ENCODE data around the gene ATF6.

Gene ATF6

DNA sequence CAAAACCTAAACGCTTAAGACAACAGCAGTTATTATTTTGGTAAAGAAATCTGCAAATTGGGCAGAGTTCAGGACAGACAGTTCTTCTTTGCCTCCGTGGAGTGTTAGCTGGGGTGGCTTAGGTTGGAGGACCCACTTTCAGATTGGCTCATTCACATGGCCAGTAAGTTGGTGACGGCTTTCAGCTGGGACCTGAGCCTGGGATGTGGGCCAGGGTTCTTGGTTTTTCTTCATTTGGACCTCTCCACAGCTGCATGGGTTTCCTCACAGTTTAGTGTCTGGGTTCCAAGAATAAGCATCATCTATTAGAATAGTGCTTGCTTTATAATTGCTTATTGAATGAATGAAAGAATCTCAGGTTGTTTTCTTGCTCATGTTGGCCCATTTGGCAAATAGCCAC is 72.2 kb downstream of the ATF6 start:
- no peak for DNase-seq

DNA sequence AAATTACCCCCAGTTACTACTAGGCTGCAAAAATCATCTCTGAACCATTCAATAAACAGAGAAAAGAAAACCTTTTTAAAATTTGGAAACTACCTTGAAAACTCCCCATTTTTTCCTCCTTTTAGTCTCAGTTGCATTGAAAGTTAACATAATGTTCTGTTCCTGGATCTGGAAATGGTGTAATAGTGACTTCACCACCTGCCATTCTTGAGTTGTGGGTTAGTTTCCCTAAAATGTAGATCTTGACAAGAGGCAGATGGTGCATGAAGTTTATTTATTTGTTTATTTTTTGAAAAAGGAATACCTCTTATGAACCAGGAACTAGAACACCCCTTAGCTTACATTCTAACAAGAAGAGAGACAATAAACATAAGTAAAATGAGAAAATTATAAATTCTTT is 72.8 kb downstream of the ATF6 start:
- no peak for DNase-seq

DNA sequence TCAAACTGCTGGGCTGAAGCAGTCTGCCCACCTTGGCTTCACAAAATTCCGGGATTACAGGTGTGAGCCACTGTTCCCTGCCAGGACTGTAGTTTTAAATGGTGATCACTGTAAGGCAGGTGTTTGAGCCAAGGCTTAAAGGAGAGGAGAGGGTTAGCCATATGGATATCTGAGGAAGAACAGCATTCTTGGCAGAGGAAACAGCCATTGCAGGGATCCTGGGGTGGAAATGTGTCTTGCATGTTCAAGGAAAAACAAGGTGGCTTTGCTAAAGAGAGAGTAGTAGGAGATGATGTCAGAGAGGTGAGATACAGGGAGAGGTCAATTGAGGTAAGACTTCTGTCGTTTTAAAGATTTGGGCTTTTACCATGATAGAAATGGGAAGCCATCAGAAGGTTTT is 73.5 kb downstream of the ATF6 start:
- no peak for DNase-seq

DNA sequence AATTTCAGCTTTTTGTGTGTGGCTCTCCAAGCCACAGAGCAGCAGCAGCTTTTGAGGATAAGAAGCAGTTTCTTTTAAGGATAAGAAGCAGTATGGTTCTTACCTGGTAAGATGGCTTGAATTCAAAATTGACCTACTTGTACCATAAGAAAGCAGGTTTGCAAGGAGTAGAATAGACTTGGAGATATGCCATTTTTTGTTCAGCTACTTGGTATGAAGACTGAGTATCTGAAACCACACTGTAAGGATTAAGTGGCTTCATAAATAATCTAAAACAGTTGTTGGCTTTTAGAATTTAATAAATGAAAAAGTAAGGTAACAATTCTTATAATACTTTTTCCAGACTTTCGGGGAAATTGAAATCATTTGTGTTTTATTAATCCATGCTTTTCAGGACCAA is 74.2 kb downstream of the ATF6 start:
- no peak for DNase-seq

DNA sequence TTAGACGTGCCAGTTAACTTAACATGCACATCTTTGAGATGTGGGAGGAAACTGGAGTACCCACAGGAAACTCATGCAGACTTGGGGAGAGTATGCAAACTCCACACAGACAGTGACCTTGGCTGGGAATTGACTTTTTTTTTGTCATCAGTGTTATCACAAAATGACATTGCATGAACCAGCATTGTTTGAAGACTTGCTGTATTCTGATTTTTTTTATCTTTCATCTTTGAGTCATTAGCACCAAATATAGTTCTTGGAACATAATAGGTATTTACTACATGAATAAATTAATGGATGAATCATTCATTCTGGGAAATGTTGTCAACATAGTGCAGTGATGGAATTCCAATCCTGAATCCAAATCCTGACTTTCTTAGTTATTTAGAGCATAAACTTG is 77.0 kb downstream of the ATF6 start:
- DNase-seq = no peak

DNA sequence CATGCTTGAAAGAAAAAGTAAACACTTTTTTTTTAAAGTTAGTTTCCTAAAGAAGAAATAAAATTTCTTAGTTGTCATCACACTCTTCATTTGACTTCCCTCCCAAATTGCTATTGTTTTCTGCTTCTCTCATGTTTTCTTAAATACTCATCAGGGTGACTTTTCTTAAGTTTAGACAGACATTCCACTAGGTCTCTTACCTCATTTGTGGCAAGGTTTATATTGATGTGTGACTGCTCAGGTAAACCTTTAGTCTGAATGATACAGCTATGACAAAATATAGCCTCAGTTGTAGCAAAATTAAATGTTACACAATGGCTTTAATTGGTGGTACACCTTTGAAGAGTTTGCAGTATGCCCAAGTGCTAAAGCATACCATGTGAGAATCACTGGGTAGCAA is 78.6 kb downstream of the ATF6 start:
- no peak for DNase-seq

DNA sequence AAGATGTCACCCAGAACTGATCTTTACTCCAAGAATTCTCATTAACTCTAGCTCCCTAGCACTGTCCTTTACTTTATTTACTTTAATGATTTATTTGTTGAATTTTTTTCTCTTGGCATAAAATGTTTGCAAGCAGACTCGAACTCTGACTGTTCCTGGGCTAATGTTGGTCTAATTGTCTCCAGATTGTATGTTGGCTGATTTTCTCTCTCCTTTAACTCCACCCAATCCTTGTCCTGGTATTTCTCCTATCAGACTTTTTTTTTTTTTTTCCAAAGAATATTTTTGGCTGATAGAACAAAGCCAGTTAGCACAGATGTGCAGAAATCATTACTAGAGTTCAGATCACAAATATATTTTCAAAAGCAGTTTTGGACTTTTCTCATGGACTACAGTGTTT is 82.6 kb downstream of the ATF6 start:
- DNase-seq = no peak

DNA sequence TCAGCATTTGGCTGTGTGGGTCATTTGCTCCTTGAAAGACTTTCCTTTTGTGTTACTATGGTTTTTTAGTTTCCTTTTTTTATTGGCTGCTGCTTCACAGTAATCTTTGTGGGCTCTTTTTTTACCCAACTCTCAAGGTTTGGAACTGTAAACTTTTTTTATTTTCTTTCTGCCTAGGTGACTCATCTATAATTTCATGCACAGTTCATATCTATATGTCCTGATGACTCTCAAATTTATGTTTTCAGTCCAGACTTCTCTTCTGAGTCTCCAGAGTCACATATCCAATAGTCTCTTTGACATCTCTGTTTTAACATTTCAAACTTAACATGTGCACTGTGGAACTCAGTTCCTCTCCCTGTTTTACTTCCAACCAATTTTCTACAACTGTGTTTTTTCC is 83.4 kb downstream of the ATF6 start:
- DNase-seq = no peak

DNA sequence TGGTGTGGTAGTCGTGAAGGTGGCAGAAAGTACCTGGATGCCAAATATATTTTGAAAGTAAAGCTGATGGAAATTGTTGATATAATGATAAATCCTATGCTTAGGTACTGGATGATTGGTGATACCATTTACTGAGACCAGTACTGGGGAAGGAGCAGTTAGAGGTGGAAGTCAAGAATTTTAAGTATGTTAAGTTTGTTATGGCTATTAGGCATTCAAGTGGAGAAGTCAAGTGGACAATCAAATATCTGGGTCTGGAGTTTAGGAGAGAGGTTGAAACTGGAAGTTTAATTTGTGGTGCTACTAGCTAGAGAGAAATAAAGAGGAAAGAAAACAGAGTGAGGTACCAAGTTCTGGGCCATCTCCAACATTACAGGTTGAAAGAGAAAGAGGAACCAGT is 89.1 kb downstream of the ATF6 start:
- no peak for DNase-seq

DNA sequence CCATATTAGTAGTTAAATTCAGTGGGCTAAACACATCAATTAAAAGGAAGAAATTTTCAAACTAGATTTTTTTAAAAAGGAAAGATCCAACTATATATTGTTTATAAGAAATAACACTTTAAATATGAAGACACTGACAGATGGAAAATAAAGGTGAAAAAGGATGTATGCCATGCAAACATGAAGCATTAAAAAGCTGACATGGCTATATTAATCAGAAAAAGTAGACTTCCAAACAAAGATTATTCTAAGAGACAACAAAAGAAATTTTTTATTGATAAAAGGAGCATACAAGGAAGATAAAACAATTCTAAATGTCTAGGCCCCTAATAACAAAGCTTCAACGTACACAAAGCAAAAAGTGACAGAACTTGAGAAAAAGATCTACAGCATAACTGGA is 92.2 kb downstream of the ATF6 start:
- DNase-seq = no peak

DNA sequence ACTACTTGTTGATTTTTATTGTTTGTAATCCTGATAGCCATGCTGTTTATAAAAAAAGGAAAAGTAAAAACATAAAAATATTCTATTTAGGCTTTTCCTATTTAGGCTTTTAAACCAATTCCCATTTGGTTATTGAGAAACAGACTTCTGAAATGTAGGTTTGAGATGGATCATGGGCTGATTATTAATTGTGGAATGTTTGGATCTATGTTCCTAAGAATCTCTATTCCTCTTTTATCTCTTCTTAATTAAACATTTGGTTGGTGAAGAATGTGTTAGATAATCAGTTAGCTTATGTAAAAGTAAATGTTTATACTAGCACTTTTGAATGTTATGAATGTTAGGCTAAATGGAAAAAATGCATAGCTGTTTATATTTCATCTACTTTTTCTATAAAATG is 97.4 kb downstream of the ATF6 start:
- no peak for DNase-seq

DNA sequence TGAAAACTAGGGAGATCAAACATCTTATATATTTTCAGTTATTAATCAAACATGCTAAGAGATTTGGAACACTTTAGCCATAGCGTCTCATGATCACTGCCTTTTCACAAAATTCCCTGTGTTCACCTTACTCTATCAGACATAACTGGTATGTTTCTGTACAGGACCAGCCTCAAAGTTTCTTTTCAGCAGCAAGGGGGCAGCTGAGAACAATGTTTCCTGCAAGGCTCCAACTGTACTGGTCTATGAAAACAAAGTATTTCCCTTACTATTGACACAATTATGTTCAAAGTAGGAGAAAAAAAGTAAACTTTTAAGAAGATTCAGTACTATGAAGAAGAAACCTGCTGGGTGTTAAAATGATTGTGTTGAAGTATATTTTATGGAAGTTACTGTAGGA is 98.5 kb downstream of the ATF6 start:
- no peak for DNase-seq

DNA sequence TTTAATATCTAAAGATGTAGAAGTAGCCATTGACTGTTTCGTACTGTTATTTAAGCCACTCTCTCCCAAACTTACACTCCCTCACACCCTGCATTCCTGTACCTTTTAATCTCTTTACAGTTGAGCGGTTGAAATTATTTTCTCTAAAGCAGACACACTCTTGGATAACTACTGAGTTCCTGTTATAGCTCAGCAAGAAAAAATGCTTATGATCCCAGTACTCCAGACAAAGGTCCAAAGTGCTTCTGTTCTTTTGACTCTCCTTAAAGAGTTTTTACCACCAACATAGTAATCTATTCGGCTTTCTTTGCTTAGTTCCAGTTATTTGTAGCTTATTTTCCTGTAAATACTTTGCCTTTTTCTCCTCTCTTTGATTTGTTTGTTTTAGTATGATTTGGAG is 100.1 kb downstream of the ATF6 start:
- DNase-seq = no peak

DNA sequence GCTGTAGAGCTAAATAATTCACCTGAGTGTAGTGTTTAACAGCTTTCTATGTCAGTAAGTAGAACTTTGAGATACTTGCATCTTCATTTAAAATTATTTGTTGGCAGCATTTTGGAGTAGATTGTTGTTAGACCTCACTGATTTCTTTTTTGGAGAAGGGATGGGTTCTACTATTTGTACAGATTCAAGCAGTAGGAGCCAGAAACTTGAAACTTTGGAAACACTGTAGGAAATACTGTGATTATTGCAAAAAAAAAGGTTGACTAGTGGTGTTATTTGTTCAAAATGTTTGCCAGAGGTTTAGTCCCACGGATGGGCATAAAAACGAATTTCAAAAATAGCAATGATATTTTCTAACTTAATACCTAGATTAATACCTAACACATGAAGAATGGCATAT is 102.7 kb downstream of the ATF6 start:
- DNase-seq = no peak

DNA sequence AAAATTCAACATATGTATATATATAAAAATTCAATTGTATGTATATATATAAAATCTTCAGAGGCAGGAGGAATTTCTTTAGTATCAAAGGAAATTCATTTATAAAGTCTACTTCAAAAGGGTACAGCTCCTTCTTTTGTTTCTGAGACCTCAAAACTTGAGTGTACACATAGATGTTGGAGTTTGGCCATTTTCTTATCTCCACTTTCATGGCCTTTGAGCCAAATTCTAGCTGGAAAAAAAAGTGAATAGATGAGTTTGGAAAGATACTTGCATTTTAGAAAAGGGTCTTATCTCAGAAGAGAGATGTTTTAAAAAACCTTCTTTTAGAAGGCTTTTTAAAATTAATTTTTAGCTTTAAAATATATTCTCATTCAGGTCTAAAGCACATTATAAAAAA is 103.2 kb downstream of the ATF6 start:
- no peak for DNase-seq

DNA sequence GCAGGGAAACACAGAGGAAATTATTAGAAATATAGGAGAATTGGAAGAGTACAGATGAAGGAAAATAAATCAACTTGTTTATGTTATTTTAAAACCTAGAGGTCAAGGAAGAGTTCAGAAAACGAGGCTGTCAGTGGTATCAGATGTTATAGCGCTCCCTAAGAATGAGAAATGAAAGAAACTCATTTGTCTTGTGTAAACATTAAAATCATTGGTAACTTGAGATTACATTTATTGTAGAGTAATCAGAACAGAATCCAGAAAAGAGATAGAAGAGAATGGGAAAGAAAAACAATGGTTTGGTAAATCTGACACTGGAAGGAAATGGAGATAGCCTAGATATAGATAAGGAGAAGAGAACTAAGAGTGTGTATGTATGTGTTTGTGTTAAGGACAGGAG is 106.4 kb downstream of the ATF6 start:
- no peak for DNase-seq

DNA sequence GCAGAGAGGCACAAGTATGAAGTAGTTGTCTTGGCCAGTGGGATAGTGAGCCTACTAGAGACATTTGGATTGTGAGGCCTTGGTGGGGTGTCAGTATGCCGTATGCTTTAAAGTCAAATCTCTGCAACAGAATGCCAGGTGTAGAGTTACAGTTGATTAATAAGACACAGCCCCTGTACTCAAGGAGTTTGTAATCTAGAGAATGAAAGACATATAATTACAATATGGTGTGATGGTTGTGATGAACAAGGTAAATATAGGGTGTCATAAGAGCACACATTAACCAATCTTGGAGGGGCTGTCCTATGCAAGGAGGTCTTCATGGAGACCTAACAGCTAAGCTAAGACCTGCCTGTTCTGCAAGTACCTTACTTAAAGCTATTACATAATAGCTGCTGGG is 113.1 kb downstream of the ATF6 start:
- DNase-seq = no peak

DNA sequence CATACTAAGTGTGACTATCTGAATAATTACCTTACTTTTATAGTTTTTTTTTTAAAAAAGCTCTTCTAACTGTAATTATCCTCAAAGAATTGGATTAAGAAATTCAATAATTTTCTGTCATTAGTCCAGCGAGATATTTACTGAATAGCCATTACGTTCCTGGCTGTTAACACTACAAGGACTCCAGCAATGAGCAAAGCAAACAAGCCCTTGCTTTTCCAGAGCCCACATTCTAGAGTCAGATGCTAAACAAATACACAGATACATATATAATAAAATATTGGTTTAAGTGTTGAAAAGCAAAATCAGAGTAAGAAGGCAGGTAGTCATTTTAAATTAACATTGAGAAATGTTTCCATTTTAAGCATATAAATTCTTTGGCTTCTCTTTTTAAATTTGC is 118.4 kb downstream of the ATF6 start:
- DNase-seq = no peak

DNA sequence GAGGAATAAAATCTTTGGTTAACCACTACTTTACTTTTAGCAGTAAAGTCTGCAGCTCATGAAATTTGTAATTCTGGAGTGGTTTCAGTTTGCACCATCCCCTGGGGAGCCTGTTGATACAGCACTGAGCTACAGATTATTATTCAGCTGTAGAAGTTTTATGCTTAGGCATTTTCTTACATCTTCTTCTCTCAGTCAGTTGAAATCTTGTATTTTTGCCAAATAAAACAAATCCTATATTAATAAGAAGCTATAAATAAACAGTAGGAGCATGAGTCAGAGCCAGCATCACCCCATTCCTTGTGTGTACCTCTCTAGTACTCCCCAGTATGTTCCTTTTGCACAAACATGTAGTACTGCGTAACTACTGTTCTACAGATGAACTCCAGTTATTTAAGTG is 118.9 kb downstream of the ATF6 start:
- no peak for DNase-seq

DNA sequence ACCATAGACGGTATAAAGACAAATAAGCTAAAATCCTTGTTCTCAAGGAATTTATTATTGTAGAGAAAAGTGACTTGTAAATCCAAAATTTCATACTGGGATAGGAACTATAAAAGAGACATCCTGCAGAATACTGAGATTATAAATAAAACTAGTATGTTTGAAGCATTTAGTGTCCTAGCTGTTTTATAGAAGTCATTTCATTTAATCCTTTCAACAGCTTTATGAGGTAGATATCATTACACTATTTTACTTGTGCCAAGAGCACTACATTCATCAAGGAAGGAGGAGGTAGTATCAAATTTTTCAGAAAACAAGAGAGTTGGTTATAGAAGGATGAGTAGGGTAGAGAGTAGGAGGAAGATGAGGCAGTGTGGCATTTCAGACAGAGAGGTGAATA is 119.6 kb downstream of the ATF6 start:
- DNase-seq = no peak

DNA sequence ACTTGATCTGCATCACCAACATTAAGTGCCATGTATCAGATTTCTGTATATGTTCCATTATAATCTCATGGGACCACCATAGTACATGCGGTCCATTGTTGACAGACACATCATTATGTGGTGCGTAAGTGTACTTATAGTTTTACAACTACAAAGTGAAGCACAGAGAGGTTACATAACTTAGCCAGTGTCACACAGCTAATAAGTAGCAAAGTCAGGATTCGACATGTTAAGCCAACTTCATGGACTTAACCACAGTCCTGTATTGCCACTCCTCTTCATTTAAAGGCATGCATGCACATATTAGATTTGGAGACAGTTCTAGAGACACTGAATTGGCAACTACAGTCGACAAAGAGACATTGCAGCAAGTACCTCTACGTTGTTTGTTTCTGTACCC is 120.5 kb downstream of the ATF6 start:
- DNase-seq = no peak

DNA sequence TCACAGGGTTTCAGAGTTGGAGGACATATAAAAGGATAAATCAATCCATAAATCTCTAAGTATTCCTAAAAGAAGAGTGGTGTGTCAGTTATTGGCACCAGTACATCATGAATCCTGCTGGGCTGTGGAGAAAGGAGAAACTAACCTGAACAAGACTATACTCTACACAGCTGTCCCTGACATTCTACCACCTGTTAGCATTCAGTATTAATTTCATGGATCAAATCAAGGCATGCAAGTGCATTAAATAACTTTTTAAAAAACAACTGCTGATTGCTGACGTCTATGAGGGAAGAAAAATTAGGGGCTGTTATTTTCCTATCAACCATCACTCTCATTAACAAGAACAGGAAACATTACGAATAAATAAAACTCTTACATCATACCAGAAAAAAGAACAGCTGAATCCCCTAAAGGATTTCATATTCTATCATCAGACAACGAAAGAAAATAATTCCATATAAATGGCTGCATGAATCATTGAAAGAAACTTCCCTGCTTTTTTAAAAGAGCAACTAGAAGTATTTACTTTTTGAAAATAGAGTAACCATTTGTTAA is 121.7 kb downstream of the ATF6 start:
- no peak for DNase-seq

DNA sequence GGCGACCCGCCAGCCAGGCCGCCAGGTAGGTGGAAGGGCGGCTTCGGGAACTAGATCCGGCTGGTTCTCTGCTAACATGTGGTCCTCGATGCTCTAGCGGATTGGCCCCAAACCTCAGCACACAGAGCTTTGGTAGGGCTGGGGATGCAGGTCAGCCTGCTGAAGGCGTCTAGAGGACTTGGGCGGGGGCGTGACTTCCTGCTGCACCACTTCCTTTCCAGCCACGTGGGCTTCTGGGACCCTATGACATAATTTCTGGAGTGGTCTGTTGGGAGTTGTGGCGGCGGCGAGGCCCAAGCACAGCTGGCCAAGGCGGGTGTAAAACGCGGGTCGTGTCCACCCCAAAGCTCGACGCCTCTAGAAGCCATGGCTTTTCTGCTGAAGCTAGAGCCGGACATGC is 124.5 kb downstream of the ATF6 start:
- no peak for DNase-seq

DNA sequence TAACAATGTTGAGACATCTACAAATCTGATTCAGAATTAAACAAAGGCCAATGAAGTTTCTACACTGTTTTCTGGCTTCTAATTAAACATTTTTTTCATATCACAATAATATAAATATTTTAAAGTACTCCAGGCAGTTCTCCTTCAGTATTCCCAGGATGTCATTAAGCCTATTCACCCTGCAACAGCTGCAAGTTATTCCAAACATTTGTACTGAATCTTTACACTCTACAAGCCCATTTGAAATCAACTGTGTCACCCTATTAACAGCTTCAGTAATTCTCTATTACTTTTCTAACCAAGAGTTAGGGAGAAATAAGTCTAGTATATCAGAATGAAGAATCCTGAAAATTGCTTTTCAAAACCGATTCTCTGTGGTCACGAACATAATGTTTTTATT is 133.0 kb downstream of the ATF6 start:
- no peak for DNase-seq

DNA sequence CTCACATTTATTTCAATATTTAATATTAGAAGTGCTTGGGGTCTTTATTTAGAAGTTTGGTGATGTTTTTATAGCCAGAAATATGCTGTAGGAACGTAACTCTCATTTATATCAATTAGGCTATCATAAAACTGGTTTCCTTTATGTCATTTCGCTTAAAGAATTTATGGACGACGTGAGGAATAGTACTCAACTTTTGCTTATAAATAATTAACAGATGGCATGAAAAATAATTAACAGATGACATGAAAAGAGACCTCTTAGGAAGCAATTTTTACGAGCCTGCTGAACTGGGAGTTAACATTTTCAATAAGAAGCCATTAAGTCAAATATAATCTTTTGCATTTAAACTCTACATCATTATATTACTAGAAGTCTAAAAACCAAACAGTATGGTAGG is 134.0 kb downstream of the ATF6 start:
- DNase-seq = no peak

DNA sequence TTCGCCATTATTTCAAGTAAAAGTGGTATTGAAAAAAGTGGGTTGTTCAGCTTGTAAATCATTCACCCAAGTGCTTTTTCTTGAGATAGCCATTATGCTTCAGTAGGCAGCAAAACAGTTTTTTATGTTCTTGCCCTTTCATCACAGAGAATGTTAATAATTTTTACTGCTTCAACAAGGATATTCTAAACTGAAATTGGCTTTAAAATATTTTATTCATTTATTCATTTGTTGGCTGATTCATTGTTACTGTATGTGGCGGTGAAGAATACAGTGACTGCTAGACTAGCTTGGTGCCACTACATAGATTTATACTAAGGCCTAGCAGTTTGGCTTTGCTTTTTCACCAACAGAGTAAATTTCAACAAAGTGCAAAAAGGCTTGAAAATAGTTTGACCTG is 136.1 kb downstream of the ATF6 start:
- no peak for DNase-seq
